IMR-90 (cell line): ENCODE data around the gene PLRG1. TPM values are rescaled to one million over a fixed set of nuclear protein-coding genes. Genes with fewer than 3 reads are reported as not detected.

Experiments used
- ATAC-seq: fragments of 200-7000 bp; cut with Tn5 transposase; 2 replicates; pipeline ENCODE4 v1.9.1; 2020; ENCODE audit warnings: low read depth, mild to moderate bottlenecking, moderate library complexity
- BruUV-seq: library from RNA; stranded (reverse); fragments of 400-500 nt; replicated peaks from 2 replicates; lab custom pipeline; 2021; lab: Mats Ljungman, UMichigan
- CTCF ChIA-PET: fragments of 300-600 bp; formaldehyde crosslinking; extraction: SDS; loops from one replicate; lab custom pipeline; 2021; ENCODE audit warnings: antibody characterized with exemption; lab: Yijun Ruan, JAX
- POLR2A ChIA-PET: fragments of 300-600 bp; sonication (Branson Sonifier 250); formaldehyde crosslinking; loops from one replicate; lab custom pipeline; 2022; ENCODE audit warnings: antibody characterized with exemption; ENCODE audit not compliant: unreplicated experiment; lab: Charles Lee
- DNase-seq: peaks from one replicate; pipeline ENCODE4 v3.0.0; 2013
- H2AFZ ChIP-seq: replicated peaks from 2 replicates; pipeline ENCODE3; 2013; ENCODE audit warnings: low read length, mild to moderate bottlenecking; ENCODE audit not compliant: poor library complexity
- H2AK5ac ChIP-seq: 2 replicates; pipeline ENCODE4 v1.6.1; 2013; ENCODE audit warnings: low read depth, low read length, inconsistent platforms
- H2AK9ac ChIP-seq: replicated peaks from 2 replicates; pipeline ENCODE3; 2013; ENCODE audit warnings: mild to moderate bottlenecking, low read depth, low read length, moderate library complexity; ENCODE audit not compliant: poor library complexity
- H2BK120ac ChIP-seq: 2 replicates; pipeline ENCODE4 v1.6.1; 2013; ENCODE audit warnings: low read depth, low read length, inconsistent platforms
- H2BK15ac ChIP-seq: 3 replicates; pipeline ENCODE4 v1.6.1; 2013; ENCODE audit warnings: low read depth, low read length, inconsistent platforms
- H2BK20ac ChIP-seq: 2 replicates; pipeline ENCODE4 v1.6.1; 2013; ENCODE audit warnings: low read depth, mild to moderate bottlenecking, inconsistent platforms, low read length, moderate library complexity
- H2BK5ac ChIP-seq: 2 replicates; pipeline ENCODE4 v1.6.1; 2013; ENCODE audit warnings: mild to moderate bottlenecking, low read depth, low read length, inconsistent platforms; ENCODE audit not compliant: poor library complexity, severe bottlenecking
- H3K14ac ChIP-seq: replicated peaks from 2 replicates; pipeline ENCODE4 v1.6.1; 2013; ENCODE audit warnings: low read depth, low read length, inconsistent platforms
- H3K18ac ChIP-seq: 2 replicates; pipeline ENCODE4 v1.6.1; 2013; ENCODE audit warnings: low read depth, low read length, control low read depth
- H3K23ac ChIP-seq: 2 replicates; pipeline ENCODE4 v1.6.1; 2013; ENCODE audit warnings: low read depth, low read length, inconsistent platforms
- H3K27ac ChIP-seq: 2 replicates; pipeline ENCODE4 v1.5.1; 2013; ENCODE audit warnings: mild to moderate bottlenecking, control low read depth, low read length; ENCODE audit not compliant: insufficient read depth
- H3K27me3 ChIP-seq: 2 replicates; pipeline ENCODE4 v1.6.1; 2013; ENCODE audit warnings: low read length; ENCODE audit not compliant: control insufficient read depth, insufficient read depth
- H3K36me3 ChIP-seq: 2 replicates; pipeline ENCODE4 v1.6.1; 2013; ENCODE audit warnings: low read length, mixed read lengths; ENCODE audit not compliant: control insufficient read depth, insufficient read depth
- H3K4ac ChIP-seq: 2 replicates; pipeline ENCODE4 v1.6.1; 2013; ENCODE audit warnings: low read depth, low read length, inconsistent platforms
- H3K4me1 ChIP-seq: 2 replicates; pipeline ENCODE4 v1.6.1; 2013; ENCODE audit warnings: low read length, mixed read lengths; ENCODE audit not compliant: control insufficient read depth, insufficient read depth
- H3K4me2 ChIP-seq: 2 replicates; pipeline ENCODE4 v1.6.1; 2013; ENCODE audit warnings: low read depth, mild to moderate bottlenecking, control low read depth, low read length, moderate library complexity
- H3K4me3 ChIP-seq: 2 replicates; pipeline ENCODE4 v1.5.1; 2013; ENCODE audit warnings: low read depth, mild to moderate bottlenecking, control low read depth, low read length, moderate library complexity; ENCODE audit not compliant: insufficient read depth
- H3K56ac ChIP-seq: 2 replicates; pipeline ENCODE4 v1.6.1; 2013; ENCODE audit warnings: low read length, inconsistent platforms; ENCODE audit not compliant: insufficient read depth; ENCODE audit errors: extremely low read depth
- H3K79me1 ChIP-seq, 2 experiments: 2 replicates each; pipeline ENCODE4 v1.6.1; 2013; ENCODE audit warnings: low read length in 2 of 2, inconsistent platforms in 1 of 2, low read depth in 1 of 2
- H3K9ac ChIP-seq: 2 replicates; pipeline ENCODE4 v1.6.1; 2013; ENCODE audit warnings: low read depth, low read length, control low read depth
- H3K9me1 ChIP-seq: 2 replicates; pipeline ENCODE4 v1.6.1; 2013; ENCODE audit warnings: low read length, inconsistent platforms; ENCODE audit not compliant: insufficient read depth
- H3K9me3 ChIP-seq: 2 replicates; pipeline ENCODE4 v1.6.1; 2013; ENCODE audit warnings: low read length; ENCODE audit not compliant: control insufficient read depth, insufficient read depth
- H4K20me1 ChIP-seq: 2 replicates; pipeline ENCODE4 v1.6.1; 2013; ENCODE audit warnings: low read length, inconsistent platforms; ENCODE audit not compliant: insufficient read depth
- H4K5ac ChIP-seq: 2 replicates; pipeline ENCODE4 v1.6.1; 2013; ENCODE audit warnings: mild to moderate bottlenecking, low read depth, low read length, control low read depth
- H4K8ac ChIP-seq, 2 experiments: 2 replicates each; pipeline ENCODE4 v1.6.1; 2013; ENCODE audit warnings: low read depth in 2 of 2, low read length in 2 of 2, control low read depth in 1 of 2, inconsistent platforms in 1 of 2
- H4K91ac ChIP-seq: 2 replicates; pipeline ENCODE4 v1.6.1; 2013; ENCODE audit warnings: low read depth, low read length, inconsistent platforms; ENCODE audit not compliant: insufficient read depth
- BHLHE40 ChIP-seq: fragments of 150-350 bp; IDR thresholded peaks from 2 replicates; pipeline ENCODE4 v1.6.1; 2016; ENCODE audit warnings: mild to moderate bottlenecking, low read depth, low read length
- ELK1 ChIP-seq: fragments of 150-350 bp; IDR thresholded peaks from 2 replicates; pipeline ENCODE4 v1.6.1; 2016; ENCODE audit warnings: low read depth, mild to moderate bottlenecking, low read length, moderate library complexity, borderline replicate concordance
- MAFK ChIP-seq: IDR thresholded peaks from 2 replicates; pipeline ENCODE4 v1.6.1; 2012; ENCODE audit warnings: low read depth, low read length, improper control_type of control experiment
- MXI1 ChIP-seq: IDR thresholded peaks from 2 replicates; pipeline ENCODE4 v1.6.1; 2012; ENCODE audit warnings: low read depth, mild to moderate bottlenecking, low read length, moderate library complexity, borderline replicate concordance
- NFE2L2 ChIP-seq: fragments of 150-350 bp; IDR thresholded peaks from 2 replicates; pipeline ENCODE4 v1.6.1; 2016; ENCODE audit warnings: low read depth, mild to moderate bottlenecking, low read length
- POLR2A ChIP-seq: IDR thresholded peaks from 2 replicates; pipeline ENCODE4 v1.6.1; 2012; ENCODE audit warnings: mild to moderate bottlenecking, low read depth, low read length
- RAD21 ChIP-seq: IDR thresholded peaks from 2 replicates; pipeline ENCODE4 v1.6.1; 2012; ENCODE audit warnings: low read length, improper control_type of control experiment
- RCOR1 ChIP-seq: IDR thresholded peaks from 2 replicates; pipeline ENCODE4 v1.6.1; 2012; ENCODE audit warnings: mild to moderate bottlenecking, low read length, improper control_type of control experiment; ENCODE audit not compliant: insufficient replicate concordance
- RFX5 ChIP-seq: IDR thresholded peaks from 2 replicates; pipeline ENCODE4 v1.8.0; 2012; ENCODE audit warnings: low read depth, mild to moderate bottlenecking, low read length, moderate library complexity
- SMC3 ChIP-seq: fragments of 150-350 bp; IDR thresholded peaks from 2 replicates; pipeline ENCODE4 v1.6.1; 2016; ENCODE audit warnings: low read depth, mild to moderate bottlenecking, antibody characterized with exemption, low read length, moderate library complexity
- WGBS, 2 experiments: methylation state at CpG; one replicate each; pipeline versions ENCODE4 v1.1.5 to v1.1.7; 2013; ENCODE audit warnings: missing lambda C conversion rate in 2 of 2; ENCODE audit not compliant: insufficient read length in 1 of 2; ENCODE audit errors: extremely low coverage in 2 of 2; 5-methylcytosine and 5-hydroxymethylcytosine counted together
- dilution Hi-C: fragments of 300-500 bp; cut with HindIII; formaldehyde crosslinking; loops from one replicate; pipeline ENCODE4 v1.14.3; 2018; ENCODE audit warnings: low sequenced_read_pairs; ENCODE audit not compliant: unreplicated experiment
- in situ Hi-C: fragments of 300-500 bp; cut with MboI; formaldehyde crosslinking; loops from 3 replicates; pipeline ENCODE4 v1.14.3; 2019; ENCODE audit warnings: low sequenced_read_pairs, inconsistent platforms, mixed read lengths
- intact Hi-C: fragments of 100-400 bp; cut with micrococcal nuclease; formaldehyde crosslinking; loops from 2 replicates; pipeline ENCODE4 v1.10.0; 2022
- microRNA-seq, 2 experiments: library from miRNA; stranded (forward) in 1 of 2; unstranded in 1 of 2; fragments of 10-50 nt in 1 of 2; fragments of <30 nt in 1 of 2; gene quantifications in 1 of 2; microRNA quantifications in 1 of 2; one replicate each; pipeline versions ENCODE3 to v1.1.0; 2013 to 2020; ENCODE audit not compliant: insufficient read depth in 1 of 2, insufficient read length in 1 of 2, unreplicated experiment in 1 of 2
- polyA plus RNA-seq, 3 experiments: library from polyadenylated mRNA; depleted of rRNA; stranded (reverse); fragments of >200 nt; gene quantifications; 2 replicates each; pipeline ENCODE4 v1.2.3, GENCODE V29; 2012; ENCODE audit warnings: low replicate concordance in 1 of 3
- small RNA-seq, 5 experiments: library from RNA; depleted of rRNA; stranded (forward); fragments of <200 nt; gene quantifications; one replicate each; pipeline ENCODE3, GENCODE V24; 2012
- total RNA-seq: library from RNA; depleted of rRNA; stranded (reverse); fragments of >200 nt; gene quantifications from 2 replicates; pipeline ENCODE4 v1.2.3, GENCODE V29; 2012; rRNA removed

PLRG1 gene
- total and polyA plus RNA-seq, 2 of the 4 experiments (the other 2 are of a cell fraction): 76.1 to 200 TPM

GRCh38 chr4:154485127-154485773 is 65.0 kb downstream of the PLRG1 start:
- Histone ChIP-seq H3K9ac (no peak overlapping the region), H2AK9ac (no peak overlapping the region), H4K8ac (no peak overlapping the region), H3K27me3 (peaks cover 13% of the 10 kb centered on the region), H2AK5ac (no peak overlapping the region), H3K4ac (no peak overlapping the region), H3K23ac (no peak overlapping the region), H3K9me3 (no peaks in the 10 kb centered on the region), H3K4me1 (no peaks in the 10 kb centered on the region), H3K18ac (no peak overlapping the region), H3K4me3 (no peak overlapping the region), H2BK120ac (no peak overlapping the region), H2AFZ (no peak overlapping the region), H3K4me2 (no peak overlapping the region), H3K79me1 (no peaks in the 10 kb centered on the region), H2BK20ac (no peak overlapping the region), H2BK5ac (no peak overlapping the region), H3K27ac (no peak overlapping the region), H3K56ac (no peak overlapping the region), H4K5ac (no peak overlapping the region), H4K91ac (no peak overlapping the region), H3K36me3 (no peaks in the 10 kb centered on the region), H3K9me1 (no peaks in the 10 kb centered on the region), H3K14ac (no peak overlapping the region), H2BK15ac (no peak overlapping the region), H4K20me1 (no peaks in the 10 kb centered on the region)
- no peak for ATAC-seq
- ChIA-PET CTCF (no interaction called here), POLR2A (no interaction called here)
- TF ChIP-seq BHLHE40: no peak
- TF ChIP-seq MXI1: no peak
- no peak for TF ChIP-seq MAFK
- TF ChIP-seq RCOR1: no peak
- no peak for TF ChIP-seq RFX5
- TF ChIP-seq RAD21: no peak
- no peak for TF ChIP-seq SMC3
- no peak for TF ChIP-seq POLR2A
- no peak for TF ChIP-seq ELK1
- TF ChIP-seq NFE2L2: no peak
- intact Hi-C loops: no loop called here
- in situ Hi-C loops: no loop called here
- DNase-seq: no peak
- dilution Hi-C loops: no loop called here
- WGBS, 2 experiments: 35% methylated on average over 2 of the region's 4 CpGs; no CpG with 5 or more reads in 1 of the 2 experiments
- BruUV-seq: no TSS peak

Small RNA genes within 50 kb of the gene (microRNA-seq; reads per million reads assigned to microRNA genes)
- gene RNU6-1285P (ENCODE audit: insufficient read depth, insufficient read length): not detected

Small RNA genes within 50 kb of the gene (small RNA-seq; reads per million reads assigned to genes)
- 0 to 0.60 (median 0) reads per million in 5 experiments for gene RNU6-1285P

Other genes starting within 250 kb of the PLRG1 start
- gene DCHS2, start 58.6 kb downstream of the PLRG1 start, total RNA-seq: not detected in 2 replicates
- gene DCHS2, start 58.6 kb downstream of the PLRG1 start, polyA plus RNA-seq (2012; rRNA removed): not detected in 2 replicates
- gene FGB, start 12.6 kb upstream of the PLRG1 start, total RNA-seq: not detected in 2 replicates
- gene FGB, start 12.6 kb upstream of the PLRG1 start, polyA plus RNA-seq (2012; rRNA removed): not detected in 2 replicates
- not detected in 2 replicates for gene FGA, start 40.3 kb upstream of the PLRG1 start, total RNA-seq
- gene FGA, start 40.3 kb upstream of the PLRG1 start, polyA plus RNA-seq (2012; rRNA removed): not detected in 2 replicates
- gene FGG, start 62.3 kb upstream of the PLRG1 start, total RNA-seq: not detected in 2 replicates
- gene FGG, start 62.3 kb upstream of the PLRG1 start, polyA plus RNA-seq (2012; rRNA removed): not detected in 2 replicates
- under 0.01 TPM in 2 replicates for gene LRAT, start 193.6 kb upstream of the PLRG1 start, total RNA-seq
- gene LRAT, start 193.6 kb upstream of the PLRG1 start, polyA plus RNA-seq (2012; rRNA removed): 0.03 TPM in 1 of 2 replicates, not detected in the other
- not detected in 2 replicates for gene RBM46, start 230.9 kb upstream of the PLRG1 start, total RNA-seq
- gene RBM46, start 230.9 kb upstream of the PLRG1 start, polyA plus RNA-seq (2012; rRNA removed): not detected in 2 replicates